HepG2 (cell line): ENCODE results near the gene SPTY2D1. TPM values are rescaled to one million over a fixed set of nuclear protein-coding genes. Genes with fewer than 3 reads are reported as not detected.
A peak's percentile ranks its signal among the peaks of the same experiment; 100 is the strongest.

Source experiments
- ATM ChIP-seq: fragments of 450-650 bp; IDR thresholded peaks from 2 replicates; pipeline ENCODE4 v1.7.1; 2017; ENCODE audit warnings: mild to moderate bottlenecking, borderline replicate concordance
- CREB1 ChIP-seq, 2 experiments: fragments of 450-650 bp in 1 of 2; IDR thresholded peaks; 2 replicates each; pipeline ENCODE4 v1.6.1; 2016 to 2017; ENCODE audit warnings: control low read depth in 1 of 2, mild to moderate bottlenecking in 1 of 2, missing compliant biosample characterization in 1 of 2, missing genetic modification characterization in 1 of 2
- HDAC1 ChIP-seq: sonication (generic); formaldehyde crosslinking; IDR thresholded peaks from 2 replicates; pipeline ENCODE4 v1.5.1; 2020; ENCODE audit warnings: mild to moderate bottlenecking, missing genetic modification reagents
- IKZF1 ChIP-seq: fragments of 450-650 bp; IDR thresholded peaks from 2 replicates; pipeline ENCODE4 v1.7.1; 2016
- KAT2B ChIP-seq: fragments of 150-350 bp; IDR thresholded peaks from 2 replicates; pipeline ENCODE4 v1.6.1; 2014; ENCODE audit warnings: low read depth, low read length, borderline replicate concordance
- NFATC3 ChIP-seq: sonication (generic); formaldehyde crosslinking; IDR thresholded peaks from 2 replicates; pipeline ENCODE4 v1.5.1; 2020; ENCODE audit warnings: mild to moderate bottlenecking, missing genetic modification reagents
- RFXANK ChIP-seq: IDR thresholded peaks from 2 replicates; pipeline ENCODE4 v1.6.1; 2016
- SRSF9 ChIP-seq: fragments of 200-400 bp; formaldehyde crosslinking; IDR thresholded peaks from 2 replicates; pipeline ENCODE4 v1.6.1; 2018; ENCODE audit warnings: borderline replicate concordance, mild to moderate bottlenecking, low read depth, low read length; ENCODE audit not compliant: insufficient read depth, poor library complexity, severe bottlenecking
- THYN1 ChIP-seq: sonication (generic); formaldehyde crosslinking; IDR thresholded peaks from 2 replicates; pipeline ENCODE4 v1.8.1; 2023; ENCODE audit warnings: low read depth, mild to moderate bottlenecking, moderate library complexity, missing genetic modification reagents, borderline replicate concordance
- ZFP36L1 ChIP-seq: sonication (generic); formaldehyde crosslinking; IDR thresholded peaks from 2 replicates; pipeline ENCODE4 v1.8.0; 2022; ENCODE audit warnings: mild to moderate bottlenecking, missing genetic modification reagents, moderate library complexity
- ZNF367 ChIP-seq: sonication (generic); formaldehyde crosslinking; IDR thresholded peaks from 2 replicates; pipeline ENCODE4 v1.4.0; 2020; ENCODE audit warnings: missing genetic modification reagents, borderline replicate concordance
- ZNF83 ChIP-seq: sonication (generic); formaldehyde crosslinking; IDR thresholded peaks from 2 replicates; pipeline ENCODE4 v1.4.0; 2020; ENCODE audit warnings: missing genetic modification reagents, mild to moderate bottlenecking, borderline replicate concordance
- ZZZ3 ChIP-seq: sonication (generic); formaldehyde crosslinking; IDR thresholded peaks from 2 replicates; pipeline ENCODE4 v1.4.0; 2020; ENCODE audit warnings: missing genetic modification reagents, mild to moderate bottlenecking, borderline replicate concordance
- polyA plus RNA-seq, 8 experiments: library from polyadenylated mRNA; depleted of rRNA in 3 of 8; stranded (reverse) in 7 of 8; unstranded in 1 of 8; fragments of >200 nt; fragmentation: Illumina TruSeq in 4 of 8; extraction: Trizol in 4 of 8; gene quantifications; 2 replicates each; pipeline versions ENCODE4 v1.2.1 to v1.2.3, GENCODE V29; 2011 to 2016; ENCODE audit warnings: low read depth in 4 of 8, missing spikeins in 1 of 8, mixed read lengths in 1 of 8; ENCODE audit not compliant: insufficient read depth in 1 of 8
- total RNA-seq, 5 experiments: library from RNA; depleted of rRNA; stranded (reverse); fragments of >200 nt; fragmentation: Illumina TruSeq; extraction: Trizol; gene quantifications; 2 replicates each; pipeline ENCODE4 v1.2.3, GENCODE V29; 2016; ENCODE audit warnings: low read depth in 1 of 5
- TF ChIP-seq, protein P1 (sequence below): sonication (generic); formaldehyde crosslinking; IDR thresholded peaks from 2 replicates; pipeline ENCODE4 v1.4.0; 2020; ENCODE audit warnings: mild to moderate bottlenecking, missing genetic modification reagents
- TF ChIP-seq, protein P2 (sequence below): sonication (generic); formaldehyde crosslinking; IDR thresholded peaks from 2 replicates; pipeline ENCODE4 v1.4.0; 2020; ENCODE audit warnings: missing genetic modification reagents, borderline replicate concordance
- TF ChIP-seq, protein P3 (sequence below): sonication (generic); formaldehyde crosslinking; IDR thresholded peaks from 2 replicates; pipeline ENCODE4 v1.4.0; 2020; ENCODE audit warnings: missing genetic modification reagents
- TF ChIP-seq, protein P4 (sequence below): sonication (generic); formaldehyde crosslinking; IDR thresholded peaks from 2 replicates; pipeline ENCODE4 v1.4.0; 2020; ENCODE audit warnings: mild to moderate bottlenecking, missing genetic modification reagents
- TF ChIP-seq, protein P5 (sequence below): sonication (generic); formaldehyde crosslinking; IDR thresholded peaks from 2 replicates; pipeline ENCODE4 v1.5.0; 2020; ENCODE audit warnings: missing genetic modification reagents

SPTY2D1 gene
- total and polyA plus RNA-seq, 2 of the 13 experiments (the other 11 are each of a cell fraction or from before 2014, with no cell fraction given): 6.9 to 14.8 TPM

DNA sequence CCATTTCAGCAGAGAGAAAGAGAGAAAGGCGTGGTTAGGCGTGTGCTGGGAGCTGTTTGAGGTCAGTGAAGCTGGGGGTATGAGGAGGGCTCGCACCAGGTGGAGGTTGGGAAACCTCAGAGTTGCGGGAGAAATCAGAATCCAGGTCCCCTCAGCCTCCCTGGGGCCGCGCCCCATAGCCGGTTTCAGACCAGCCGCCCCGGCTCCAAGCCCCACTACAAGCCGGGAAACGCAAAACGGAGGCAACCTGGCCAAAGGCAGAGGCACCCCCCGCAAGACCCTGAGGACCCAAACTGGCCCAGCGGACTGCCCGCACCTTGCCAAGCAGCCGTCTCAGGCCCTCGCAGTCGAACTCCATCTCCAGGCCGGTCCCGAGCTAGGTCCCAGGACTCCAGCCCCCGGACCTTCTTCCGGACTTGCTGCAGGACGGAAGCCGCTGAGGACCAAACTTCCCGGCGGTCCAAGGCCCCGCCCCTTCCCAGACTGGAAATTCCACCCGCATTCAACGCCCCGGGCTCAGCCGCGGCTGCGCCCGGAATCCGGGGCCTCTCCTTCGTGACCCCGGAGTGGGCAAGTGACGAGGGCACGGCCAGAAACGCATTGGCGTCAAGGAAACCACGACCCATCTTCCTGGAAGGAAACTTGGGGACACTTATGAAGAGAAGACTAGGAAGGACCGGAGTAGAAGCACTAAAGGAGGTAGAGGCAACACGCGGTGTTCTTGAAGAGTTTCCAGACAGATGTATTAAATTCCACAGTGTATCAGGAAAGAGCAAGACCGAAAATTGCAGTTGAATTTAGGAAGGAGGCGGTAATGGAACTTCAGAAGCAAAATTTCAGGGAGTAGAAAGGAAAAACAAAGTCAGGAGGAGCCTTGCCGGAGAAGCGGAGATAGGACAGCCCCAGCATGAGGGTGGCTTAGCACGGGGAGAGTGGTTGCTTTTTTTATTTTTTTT, 45.6 kb downstream of the SPTY2D1 start, which contains the start of gene UEVLD (continued):
- TF ChIP-seq ZZZ3 (CRISPR knock-in tag) (peak; percentile 83; the same call in 1 of the 2 replicates), SRSF9 (no peak), RFXANK (CRISPR knock-in tag) (0 out of 2 replicates have a peak, but pooled peaks have one; percentile 40), KAT2B (no peak), ATM (no peak), IKZF1 (no peak), CREB1 (IDR thresholded peaks at IDR 0.05) (0 out of 2 replicates have a peak, but pooled peaks have one; percentile 13), CREB1 (CRISPR knock-in tag; IDR thresholded peaks at IDR 0.05) (peak; percentile 63), ZNF367 (CRISPR knock-in tag) (no peak), THYN1 (CRISPR knock-in tag) (no peak), ZFP36L1 (peak; percentile 65; the same call in 1 of the 2 replicates), NFATC3 (CRISPR knock-in tag) (peak; percentile 96; the same call in 1 of the 2 replicates), ZNF83 (CRISPR knock-in tag) (no peak), HDAC1 (CRISPR knock-in tag) (peak; percentile 89)
- TF ChIP-seq, protein P1, sequence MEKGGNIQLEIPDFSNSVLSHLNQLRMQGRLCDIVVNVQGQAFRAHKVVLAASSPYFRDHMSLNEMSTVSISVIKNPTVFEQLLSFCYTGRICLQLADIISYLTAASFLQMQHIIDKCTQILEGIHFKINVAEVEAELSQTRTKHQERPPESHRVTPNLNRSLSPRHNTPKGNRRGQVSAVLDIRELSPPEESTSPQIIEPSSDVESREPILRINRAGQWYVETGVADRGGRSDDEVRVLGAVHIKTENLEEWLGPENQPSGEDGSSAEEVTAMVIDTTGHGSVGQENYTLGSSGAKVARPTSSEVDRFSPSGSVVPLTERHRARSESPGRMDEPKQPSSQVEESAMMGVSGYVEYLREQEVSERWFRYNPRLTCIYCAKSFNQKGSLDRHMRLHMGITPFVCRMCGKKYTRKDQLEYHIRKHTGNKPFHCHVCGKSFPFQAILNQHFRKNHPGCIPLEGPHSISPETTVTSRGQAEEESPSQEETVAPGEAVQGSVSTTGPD (CRISPR knock-in tag): no peak
- TF ChIP-seq, protein P2, sequence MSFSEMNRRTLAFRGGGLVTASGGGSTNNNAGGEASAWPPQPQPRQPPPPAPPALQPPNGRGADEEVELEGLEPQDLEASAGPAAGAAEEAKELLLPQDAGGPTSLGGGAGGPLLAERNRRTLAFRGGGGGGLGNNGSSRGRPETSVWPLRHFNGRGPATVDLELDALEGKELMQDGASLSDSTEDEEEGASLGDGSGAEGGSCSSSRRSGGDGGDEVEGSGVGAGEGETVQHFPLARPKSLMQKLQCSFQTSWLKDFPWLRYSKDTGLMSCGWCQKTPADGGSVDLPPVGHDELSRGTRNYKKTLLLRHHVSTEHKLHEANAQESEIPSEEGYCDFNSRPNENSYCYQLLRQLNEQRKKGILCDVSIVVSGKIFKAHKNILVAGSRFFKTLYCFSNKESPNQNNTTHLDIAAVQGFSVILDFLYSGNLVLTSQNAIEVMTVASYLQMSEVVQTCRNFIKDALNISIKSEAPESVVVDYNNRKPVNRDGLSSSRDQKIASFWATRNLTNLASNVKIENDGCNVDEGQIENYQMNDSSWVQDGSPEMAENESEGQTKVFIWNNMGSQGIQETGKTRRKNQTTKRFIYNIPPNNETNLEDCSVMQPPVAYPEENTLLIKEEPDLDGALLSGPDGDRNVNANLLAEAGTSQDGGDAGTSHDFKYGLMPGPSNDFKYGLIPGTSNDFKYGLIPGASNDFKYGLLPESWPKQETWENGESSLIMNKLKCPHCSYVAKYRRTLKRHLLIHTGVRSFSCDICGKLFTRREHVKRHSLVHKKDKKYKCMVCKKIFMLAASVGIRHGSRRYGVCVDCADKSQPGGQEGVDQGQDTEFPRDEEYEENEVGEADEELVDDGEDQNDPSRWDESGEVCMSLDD (CRISPR knock-in tag): peak; percentile 78; the same call in 1 of the 2 replicates
- TF ChIP-seq, protein P3, sequence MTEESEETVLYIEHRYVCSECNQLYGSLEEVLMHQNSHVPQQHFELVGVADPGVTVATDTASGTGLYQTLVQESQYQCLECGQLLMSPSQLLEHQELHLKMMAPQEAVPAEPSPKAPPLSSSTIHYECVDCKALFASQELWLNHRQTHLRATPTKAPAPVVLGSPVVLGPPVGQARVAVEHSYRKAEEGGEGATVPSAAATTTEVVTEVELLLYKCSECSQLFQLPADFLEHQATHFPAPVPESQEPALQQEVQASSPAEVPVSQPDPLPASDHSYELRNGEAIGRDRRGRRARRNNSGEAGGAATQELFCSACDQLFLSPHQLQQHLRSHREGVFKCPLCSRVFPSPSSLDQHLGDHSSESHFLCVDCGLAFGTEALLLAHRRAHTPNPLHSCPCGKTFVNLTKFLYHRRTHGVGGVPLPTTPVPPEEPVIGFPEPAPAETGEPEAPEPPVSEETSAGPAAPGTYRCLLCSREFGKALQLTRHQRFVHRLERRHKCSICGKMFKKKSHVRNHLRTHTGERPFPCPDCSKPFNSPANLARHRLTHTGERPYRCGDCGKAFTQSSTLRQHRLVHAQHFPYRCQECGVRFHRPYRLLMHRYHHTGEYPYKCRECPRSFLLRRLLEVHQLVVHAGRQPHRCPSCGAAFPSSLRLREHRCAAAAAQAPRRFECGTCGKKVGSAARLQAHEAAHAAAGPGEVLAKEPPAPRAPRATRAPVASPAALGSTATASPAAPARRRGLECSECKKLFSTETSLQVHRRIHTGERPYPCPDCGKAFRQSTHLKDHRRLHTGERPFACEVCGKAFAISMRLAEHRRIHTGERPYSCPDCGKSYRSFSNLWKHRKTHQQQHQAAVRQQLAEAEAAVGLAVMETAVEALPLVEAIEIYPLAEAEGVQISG: peak; percentile 89
- TF ChIP-seq, protein P4, sequence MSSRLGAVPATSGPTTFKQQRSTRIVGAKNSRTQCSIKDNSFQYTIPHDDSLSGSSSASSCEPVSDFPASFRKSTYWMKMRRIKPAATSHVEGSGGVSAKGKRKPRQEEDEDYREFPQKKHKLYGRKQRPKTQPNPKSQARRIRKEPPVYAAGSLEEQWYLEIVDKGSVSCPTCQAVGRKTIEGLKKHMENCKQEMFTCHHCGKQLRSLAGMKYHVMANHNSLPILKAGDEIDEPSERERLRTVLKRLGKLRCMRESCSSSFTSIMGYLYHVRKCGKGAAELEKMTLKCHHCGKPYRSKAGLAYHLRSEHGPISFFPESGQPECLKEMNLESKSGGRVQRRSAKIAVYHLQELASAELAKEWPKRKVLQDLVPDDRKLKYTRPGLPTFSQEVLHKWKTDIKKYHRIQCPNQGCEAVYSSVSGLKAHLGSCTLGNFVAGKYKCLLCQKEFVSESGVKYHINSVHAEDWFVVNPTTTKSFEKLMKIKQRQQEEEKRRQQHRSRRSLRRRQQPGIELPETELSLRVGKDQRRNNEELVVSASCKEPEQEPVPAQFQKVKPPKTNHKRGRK (CRISPR knock-in tag): no peak
- TF ChIP-seq, protein P5, sequence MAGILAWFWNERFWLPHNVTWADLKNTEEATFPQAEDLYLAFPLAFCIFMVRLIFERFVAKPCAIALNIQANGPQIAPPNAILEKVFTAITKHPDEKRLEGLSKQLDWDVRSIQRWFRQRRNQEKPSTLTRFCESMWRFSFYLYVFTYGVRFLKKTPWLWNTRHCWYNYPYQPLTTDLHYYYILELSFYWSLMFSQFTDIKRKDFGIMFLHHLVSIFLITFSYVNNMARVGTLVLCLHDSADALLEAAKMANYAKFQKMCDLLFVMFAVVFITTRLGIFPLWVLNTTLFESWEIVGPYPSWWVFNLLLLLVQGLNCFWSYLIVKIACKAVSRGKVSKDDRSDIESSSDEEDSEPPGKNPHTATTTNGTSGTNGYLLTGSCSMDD (CRISPR knock-in tag): no peak
